Tibial artery (tissue), 4 donors: Measurements from ENCODE around the gene GOLGA7B.

Source experiments
- DNase-seq, 2 donors: peaks; one replicate each; pipeline ENCODE4 v3.0.0-alpha.2; 2019
- H3K27ac ChIP-seq, 2 donors: fragments of 200-600 bp; sonication (generic) in 1 of 2; 1 replicate in 1 of 2; 2 replicates in 1 of 2; pipeline ENCODE4 v1.5.1; 2018 to 2019; ENCODE audit warnings: mild to moderate bottlenecking in 1 of 2
- H3K27me3 ChIP-seq, 2 donors: fragments of 200-600 bp; sonication (generic) in 1 of 2; one replicate each; pipeline versions ENCODE4 v1.5.1 to v1.6.0; 2016 to 2019
- H3K36me3 ChIP-seq, 3 donors: fragments of 200-600 bp; sonication (generic) in 2 of 3; one replicate each; pipeline ENCODE4 v1.5.1; 2016 to 2019; ENCODE audit warnings: mild to moderate bottlenecking in 2 of 3
- H3K4me1 ChIP-seq, 4 donors: fragments of 200-600 bp; sonication (generic) in 2 of 4; 1 replicate in 3 of 4; 2 replicates in 1 of 4; pipeline ENCODE4 v1.5.1; 2016 to 2019
- H3K4me3 ChIP-seq, 2 donors: fragments of 200-600 bp; sonication (generic) in 1 of 2; 1 replicate in 1 of 2; 2 replicates in 1 of 2; pipeline ENCODE4 v1.5.1; 2018 to 2019; ENCODE audit warnings: mild to moderate bottlenecking in 2 of 2
- H3K9me3 ChIP-seq, 3 donors: fragments of 200-600 bp; sonication (generic) in 1 of 3; one replicate each; pipeline ENCODE4 v1.5.1; 2016 to 2019
- intact Hi-C: fragments of 100-400 bp; cut with DNase I; formaldehyde crosslinking; loops from one replicate; pipeline ENCODE4 v1.15.0; 2023; ENCODE audit warnings: low total_unique reads
- TF ChIP-seq, protein P1 (sequence below), 2 experiments: fragments of 200-600 bp in 1 of 2; fragments of 450-650 bp in 1 of 2; IDR thresholded peaks; one replicate each; pipeline ENCODE4 v1.5.1; 2017 to 2019; ENCODE audit warnings: antibody characterized with exemption in 2 of 2, mild to moderate bottlenecking in 1 of 2, moderate library complexity in 1 of 2

Gene GOLGA7B

DNA sequence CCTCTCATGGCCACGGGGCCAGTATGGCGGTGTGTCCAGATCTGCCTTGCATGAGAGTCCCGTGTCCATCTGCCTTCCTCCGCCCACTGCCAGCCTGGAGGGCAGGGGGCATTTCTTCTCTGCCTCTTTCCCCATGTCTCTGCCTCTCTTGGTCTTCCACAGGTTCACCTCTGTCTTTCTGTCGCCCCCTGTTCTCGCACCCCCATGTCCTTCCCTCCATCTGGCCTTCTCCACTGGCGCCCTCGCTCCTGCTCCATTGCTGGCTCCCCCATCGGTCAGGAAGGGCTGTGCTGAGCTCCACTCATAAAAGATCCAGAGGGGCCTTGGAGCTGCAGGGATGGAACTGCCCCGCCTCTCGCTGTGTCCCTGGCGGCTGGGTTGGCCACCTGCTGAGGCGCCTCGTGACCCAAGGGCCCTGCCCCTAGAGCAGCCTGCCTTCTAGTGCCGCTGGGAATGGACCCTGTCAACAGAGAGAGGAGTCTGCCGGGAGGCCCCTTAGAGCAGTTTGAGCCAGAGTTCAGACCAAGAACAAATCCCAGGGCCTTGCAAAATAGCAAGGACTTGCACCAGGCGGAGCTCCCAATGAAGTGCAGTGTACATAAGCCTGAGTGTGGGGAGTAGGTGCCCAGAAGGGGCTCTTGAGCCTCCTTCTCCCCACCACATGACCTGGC is 42.0 kb downstream of the GOLGA7B start:
- no peaks in the 10 kb centered on the region for H3K9me3 ChIP-seq
- no peak for DNase-seq
- no peak overlapping the region for H3K27ac ChIP-seq
- no peak overlapping the region for H3K4me3 ChIP-seq
- TF ChIP-seq, protein P1, sequence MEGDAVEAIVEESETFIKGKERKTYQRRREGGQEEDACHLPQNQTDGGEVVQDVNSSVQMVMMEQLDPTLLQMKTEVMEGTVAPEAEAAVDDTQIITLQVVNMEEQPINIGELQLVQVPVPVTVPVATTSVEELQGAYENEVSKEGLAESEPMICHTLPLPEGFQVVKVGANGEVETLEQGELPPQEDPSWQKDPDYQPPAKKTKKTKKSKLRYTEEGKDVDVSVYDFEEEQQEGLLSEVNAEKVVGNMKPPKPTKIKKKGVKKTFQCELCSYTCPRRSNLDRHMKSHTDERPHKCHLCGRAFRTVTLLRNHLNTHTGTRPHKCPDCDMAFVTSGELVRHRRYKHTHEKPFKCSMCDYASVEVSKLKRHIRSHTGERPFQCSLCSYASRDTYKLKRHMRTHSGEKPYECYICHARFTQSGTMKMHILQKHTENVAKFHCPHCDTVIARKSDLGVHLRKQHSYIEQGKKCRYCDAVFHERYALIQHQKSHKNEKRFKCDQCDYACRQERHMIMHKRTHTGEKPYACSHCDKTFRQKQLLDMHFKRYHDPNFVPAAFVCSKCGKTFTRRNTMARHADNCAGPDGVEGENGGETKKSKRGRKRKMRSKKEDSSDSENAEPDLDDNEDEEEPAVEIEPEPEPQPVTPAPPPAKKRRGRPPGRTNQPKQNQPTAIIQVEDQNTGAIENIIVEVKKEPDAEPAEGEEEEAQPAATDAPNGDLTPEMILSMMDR (IDR thresholded peaks at IDR 0.05): no peak
- intact Hi-C loops: no loop called here
- peaks cover 0 to 16% (median 11%) of the 10 kb centered on the region in 4 donors for H3K4me1 ChIP-seq
- H3K27me3 ChIP-seq: peaks cover 0 to 17% of the 10 kb centered on the region in 2 donors
- no peaks in the 10 kb centered on the region for H3K36me3 ChIP-seq

DNA sequence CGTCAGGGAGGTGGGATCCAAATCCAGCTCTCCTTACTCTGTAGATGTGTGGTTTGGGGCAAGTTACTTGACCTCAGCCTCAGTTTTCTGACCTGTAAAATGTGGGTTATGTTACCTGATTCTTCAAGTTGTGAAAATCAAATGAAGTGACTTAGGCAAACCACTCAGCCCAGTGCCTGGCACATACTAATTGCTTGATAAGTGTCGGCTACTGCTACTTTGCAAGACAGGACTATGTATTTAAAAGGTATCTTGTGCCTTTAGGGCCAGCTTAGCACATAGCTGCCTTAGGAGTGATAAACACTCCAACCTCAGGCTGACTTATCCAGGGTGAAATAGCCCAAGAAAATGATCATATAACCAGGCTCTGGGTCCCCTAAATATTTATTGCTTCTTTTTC is 42.9 kb downstream of the GOLGA7B start:
- TF ChIP-seq, protein P1 (IDR thresholded peaks at IDR 0.05): no peak
- Histone ChIP-seq H3K36me3 (no peaks in the 10 kb centered on the region), H3K4me3 (no peak overlapping the region), H3K4me1 (peaks cover 0 to 16% (median 11%) of the 10 kb centered on the region in 4 donors), H3K27me3 (peaks cover 0 to 17% of the 10 kb centered on the region in 2 donors), H3K9me3 (no peaks in the 10 kb centered on the region), H3K27ac (no peak overlapping the region)
- intact Hi-C loops: no loop called here
- no peak for DNase-seq

DNA sequence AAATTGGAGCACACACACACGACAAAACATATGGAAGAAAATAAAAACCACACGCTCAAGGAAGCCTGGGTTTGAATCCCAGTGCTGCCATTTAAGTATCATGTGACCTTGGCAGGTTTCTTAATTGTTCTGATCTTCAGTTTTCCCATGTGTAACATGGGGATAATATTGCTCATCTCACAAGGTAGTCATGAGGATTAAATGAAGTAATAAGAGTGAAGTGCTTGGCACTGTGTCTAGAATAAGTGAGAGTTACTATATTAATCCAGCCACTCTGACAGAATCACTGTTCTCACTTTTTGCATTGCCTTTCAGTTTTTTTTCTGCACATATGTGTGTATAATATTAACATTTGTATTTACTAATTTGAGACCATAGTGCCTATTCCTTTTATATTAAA is 43.3 kb downstream of the GOLGA7B start:
- intact Hi-C loops: no loop called here
- Histone ChIP-seq H3K27ac (no peak overlapping the region), H3K36me3 (no peaks in the 10 kb centered on the region), H3K27me3 (peaks cover 0 to 17% of the 10 kb centered on the region in 2 donors), H3K4me1 (peaks cover 0 to 16% (median 11%) of the 10 kb centered on the region in 4 donors), H3K9me3 (no peaks in the 10 kb centered on the region), H3K4me3 (no peak overlapping the region)
- TF ChIP-seq, protein P1 (IDR thresholded peaks at IDR 0.05): no peak
- no peak for DNase-seq

DNA sequence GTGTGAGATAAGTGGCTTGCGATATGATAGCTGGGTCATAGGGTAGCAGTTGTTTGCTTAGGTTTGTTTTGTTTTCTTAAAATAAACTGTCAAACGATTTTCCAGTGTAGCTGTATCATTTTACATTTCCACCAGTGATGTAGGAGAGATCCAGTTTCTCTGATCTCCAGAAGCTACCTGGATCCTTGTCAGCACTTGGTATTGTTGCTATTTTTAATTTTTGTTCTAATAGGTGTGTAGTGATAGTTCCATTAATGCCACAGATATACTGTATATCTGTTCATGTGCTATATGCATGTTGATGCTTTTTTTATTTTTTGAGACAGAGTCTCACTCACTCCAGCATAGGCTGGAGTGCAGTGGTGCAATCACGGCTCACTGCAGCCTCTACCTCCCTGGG is 44.4 kb downstream of the GOLGA7B start:
- peaks cover 0 to 8% (median 6%) of the 10 kb centered on the region in 4 donors for H3K4me1 ChIP-seq
- no peak for DNase-seq
- intact Hi-C loops: no loop called here
- peaks cover 0 to 17% of the 10 kb centered on the region in 2 donors for H3K27me3 ChIP-seq
- no peak overlapping the region for H3K27ac ChIP-seq
- no peaks in the 10 kb centered on the region for H3K36me3 ChIP-seq
- H3K9me3 ChIP-seq: no peaks in the 10 kb centered on the region
- TF ChIP-seq, protein P1 (IDR thresholded peaks at IDR 0.05): no peak
- H3K4me3 ChIP-seq: no peak overlapping the region

DNA sequence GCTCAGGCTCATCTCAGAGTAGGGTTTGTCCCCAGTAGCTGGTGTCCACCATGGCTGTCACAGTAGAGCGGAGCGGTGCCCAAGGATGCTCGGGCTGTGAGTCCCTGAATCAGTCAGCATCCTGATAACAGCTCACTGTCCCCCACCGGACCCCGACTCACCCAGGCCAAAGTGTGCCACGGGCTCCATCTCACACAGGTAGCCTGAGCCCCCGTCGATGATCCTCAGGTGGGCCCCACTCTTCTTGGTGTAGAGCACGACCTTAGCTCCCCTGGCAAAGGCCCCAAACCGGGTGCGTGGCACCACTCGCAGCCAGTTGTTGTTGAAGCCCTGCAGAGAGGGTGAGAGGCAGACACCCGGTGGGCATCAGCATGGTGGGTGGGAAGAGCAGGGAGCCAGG is 45.4 kb downstream of the GOLGA7B start:
- no peak overlapping the region for H3K4me3 ChIP-seq
- TF ChIP-seq, protein P1 (IDR thresholded peaks at IDR 0.05): no peak

More for the DNA sequence above, 45.4 kb downstream of the GOLGA7B start:
- no peaks in the 10 kb centered on the region for H3K4me1 ChIP-seq
- H3K27me3 ChIP-seq: peaks cover 0 to 22% of the 10 kb centered on the region in 2 donors
- DNase-seq: no peak
- intact Hi-C loops: no loop called here
- H3K36me3 ChIP-seq: no peaks in the 10 kb centered on the region
- H3K27ac ChIP-seq: no peak overlapping the region
- H3K9me3 ChIP-seq: no peaks in the 10 kb centered on the region
